ENCODE results near the gene PCNX4.
"Not testable (repeated sequence)": the region's sequence is repeated elsewhere in the genome, so short reads cannot be mapped to it uniquely, and the experiment has no call there.

The PCNX4 gene

GRCh38 chr14:60099855-60100254, 8.1 kb downstream of the PCNX4 start:
- not testable (repeated sequence) for H3K4me3 ChIP-seq (ENCODE audit: low read depth, low read length)

- no peak overlapping the region for H3K4me3 ChIP-seq (ENCODE audit: low read depth, low read length)
These were observed 10.1 kb downstream of the PCNX4 start for GRCh38 chr14:60101786-60102185.

- no peak overlapping the region for H3K4me3 ChIP-seq (ENCODE audit: low read depth, low read length)
These were observed 10.7 kb downstream of the PCNX4 start for GRCh38 chr14:60102389-60102788.

- H3K4me3 ChIP-seq (ENCODE audit: low read depth, low read length): no peak overlapping the region
These were observed 14.6 kb downstream of the PCNX4 start for GRCh38 chr14:60106339-60106738.

GRCh38 chr14:60107477-60107876, 15.8 kb downstream of the PCNX4 start:
- H3K4me3 ChIP-seq (ENCODE audit: low read depth, low read length): no peak overlapping the region

- H3K4me3 ChIP-seq (ENCODE audit: low read depth, low read length): no peak overlapping the region
These were observed 20.0 kb downstream of the PCNX4 start for GRCh38 chr14:60111732-60112131.

- no peak overlapping the region for H3K4me3 ChIP-seq (ENCODE audit: low read depth, low read length)
These were observed 23.2 kb downstream of the PCNX4 start for GRCh38 chr14:60114881-60115280.

GRCh38 chr14:60116181-60116580, 24.5 kb downstream of the PCNX4 start:
- H3K4me3 ChIP-seq (ENCODE audit: low read depth, low read length): no peak overlapping the region

GRCh38 chr14:60125918-60126317, 34.2 kb downstream of the PCNX4 start:
- H3K4me3 ChIP-seq (ENCODE audit: low read depth, low read length): no peak overlapping the region

GRCh38 chr14:60133487-60133886, 41.8 kb downstream of the PCNX4 start:
- no peak overlapping the region for H3K4me3 ChIP-seq (ENCODE audit: low read depth, low read length)

GRCh38 chr14:60134702-60135101, 43.0 kb downstream of the PCNX4 start:
- no peak overlapping the region for H3K4me3 ChIP-seq (ENCODE audit: low read depth, low read length)

- no peak overlapping the region for H3K4me3 ChIP-seq (ENCODE audit: low read depth, low read length)
These were observed 60.0 kb downstream of the PCNX4 start for GRCh38 chr14:60151715-60152114.

GRCh38 chr14:60153991-60154390, 62.3 kb downstream of the PCNX4 start:
- H3K4me3 ChIP-seq (ENCODE audit: low read depth, low read length): no peak overlapping the region

- no peak overlapping the region for H3K4me3 ChIP-seq (ENCODE audit: low read depth, low read length)
These were observed 62.9 kb downstream of the PCNX4 start for GRCh38 chr14:60154671-60155070.

GRCh38 chr14:60160422-60160821, 68.7 kb downstream of the PCNX4 start:
- H3K4me3 ChIP-seq (ENCODE audit: low read depth, low read length): no peak overlapping the region

- no peak overlapping the region for H3K4me3 ChIP-seq (ENCODE audit: low read depth, low read length)
These were observed 69.7 kb downstream of the PCNX4 start for GRCh38 chr14:60161196-60162107.

- H3K4me3 ChIP-seq (ENCODE audit: low read depth, low read length): no peak overlapping the region
These were observed 72.0 kb downstream of the PCNX4 start for GRCh38 chr14:60163693-60164092.

GRCh38 chr14:60164404-60164711, 72.6 kb downstream of the PCNX4 start:
- peak overlapping the region; percentile 81 for H3K4me3 ChIP-seq (ENCODE audit: low read depth, low read length)

- peak within 1 kb of the TSS; percentile 81 for H3K4me3 ChIP-seq (ENCODE audit: low read depth, low read length)
These were observed 73.2 kb downstream of the PCNX4 start, which contains the start of gene DHRS7 for GRCh38 chr14:60164712-60165546. DHRS7 (minus strand) TSS chr14:60165398; CDS start chr14:60165309, 89 bp downstream.

- peak overlapping the region; percentile 81 for H3K4me3 ChIP-seq (ENCODE audit: low read depth, low read length)
These were observed 73.8 kb downstream of the PCNX4 start for GRCh38 chr14:60165547-60165876.

GRCh38 chr14:60166142-60166541, 74.4 kb downstream of the PCNX4 start:
- H3K4me3 ChIP-seq (ENCODE audit: low read depth, low read length): no peak overlapping the region

- H3K4me3 ChIP-seq (ENCODE audit: low read depth, low read length): no peak overlapping the region
These were observed 78.0 kb downstream of the PCNX4 start for GRCh38 chr14:60169722-60170121.
